ENCODE measurements around the gene CACNB4.
"Not testable (repeated sequence)": the region's sequence is repeated elsewhere in the genome, so short reads cannot be mapped to it uniquely, and the experiment has no call there.

Gene CACNB4

DNA sequence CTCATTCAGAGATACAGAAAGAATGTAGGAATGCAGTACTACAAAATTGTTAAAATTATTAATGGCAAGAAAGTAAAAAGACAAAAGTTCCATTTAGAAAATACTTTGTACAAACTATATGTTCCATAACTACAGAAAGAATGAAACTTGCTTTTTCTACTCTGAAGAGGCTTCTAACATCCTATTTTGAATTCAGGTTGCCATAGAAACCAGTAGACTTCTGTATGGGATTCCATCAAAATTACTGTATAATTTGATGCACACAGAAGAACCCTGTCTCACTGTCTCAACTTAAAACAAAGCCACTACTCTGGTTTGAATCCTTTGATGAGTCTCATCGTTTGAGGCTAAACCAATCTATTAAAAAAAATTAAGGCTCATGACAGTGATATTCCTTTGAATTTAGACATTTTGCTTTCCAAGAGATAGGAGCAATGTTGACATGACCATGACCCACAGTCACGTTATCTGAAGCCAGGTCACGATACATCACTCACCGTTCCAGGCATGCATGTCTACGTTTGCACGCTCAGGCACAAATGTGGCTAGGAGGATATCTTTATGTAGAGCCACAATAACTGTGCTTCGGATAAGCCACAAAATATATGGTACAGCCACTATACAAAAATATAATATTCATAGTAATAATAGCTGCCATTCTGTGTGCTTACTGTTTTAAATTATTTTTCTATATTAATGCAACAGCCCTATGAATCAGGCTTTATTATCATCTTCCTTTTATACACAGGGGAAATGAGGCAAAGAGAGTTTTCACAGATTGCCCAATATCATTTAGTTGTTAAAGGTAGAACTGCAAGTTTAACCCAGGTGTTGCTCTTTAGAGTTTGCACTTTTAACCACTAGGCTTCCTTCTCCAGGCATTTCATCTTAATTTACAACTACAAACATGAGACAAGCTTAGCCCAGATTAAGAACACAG lies 82.4 kb downstream of the CACNB4 start:
- DNase-seq: no peak

DNA sequence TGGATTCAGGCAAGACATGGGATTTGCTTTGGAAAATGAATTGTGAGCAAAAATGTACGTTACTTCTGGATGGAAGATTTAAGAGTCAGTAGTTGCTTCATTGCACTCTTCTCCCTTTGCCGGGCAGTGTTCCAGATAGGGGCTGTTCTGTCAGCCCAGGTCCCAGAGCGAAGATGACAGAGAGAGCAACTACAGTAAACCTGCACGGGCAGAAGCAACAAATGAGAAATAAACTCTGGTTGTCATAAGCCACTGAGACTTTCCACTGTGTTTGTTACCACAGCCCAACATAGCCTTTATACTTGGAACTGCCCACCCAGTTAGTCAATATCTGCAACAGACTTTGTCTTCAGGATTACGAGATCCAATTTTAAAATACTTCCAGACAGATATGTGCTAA lies 83.3 kb downstream of the CACNB4 start:
- no peak for DNase-seq

GRCh38 chr2:152012697-152013096 lies 86.1 kb downstream of the CACNB4 start:
- no peak for DNase-seq

- DNase-seq: no peak
Measured at GRCh38 chr2:152011724-152012123, 87.1 kb downstream of the CACNB4 start.

DNA sequence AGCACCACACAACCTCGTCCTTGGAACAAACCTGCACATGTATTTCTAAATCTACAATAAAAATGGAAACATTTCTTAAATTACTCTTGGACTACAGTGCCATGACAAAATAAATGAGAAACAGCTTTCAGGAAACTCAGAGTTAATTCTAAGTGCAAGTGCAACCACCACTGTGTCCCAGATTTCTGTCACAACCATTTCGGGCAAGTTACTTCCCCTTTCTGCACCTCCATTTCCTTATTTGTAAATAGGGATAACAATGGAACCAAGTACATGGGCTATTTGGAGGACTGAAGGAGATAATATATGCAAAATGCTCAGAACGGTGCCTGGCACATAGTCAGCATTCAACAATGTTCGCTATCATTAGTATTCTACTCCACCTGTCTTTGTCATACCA lies 93.2 kb downstream of the CACNB4 start:
- no peak for DNase-seq

- not testable (repeated sequence) for DNase-seq
Measured at GRCh38 chr2:152003283-152003682, 95.6 kb downstream of the CACNB4 start.

DNA sequence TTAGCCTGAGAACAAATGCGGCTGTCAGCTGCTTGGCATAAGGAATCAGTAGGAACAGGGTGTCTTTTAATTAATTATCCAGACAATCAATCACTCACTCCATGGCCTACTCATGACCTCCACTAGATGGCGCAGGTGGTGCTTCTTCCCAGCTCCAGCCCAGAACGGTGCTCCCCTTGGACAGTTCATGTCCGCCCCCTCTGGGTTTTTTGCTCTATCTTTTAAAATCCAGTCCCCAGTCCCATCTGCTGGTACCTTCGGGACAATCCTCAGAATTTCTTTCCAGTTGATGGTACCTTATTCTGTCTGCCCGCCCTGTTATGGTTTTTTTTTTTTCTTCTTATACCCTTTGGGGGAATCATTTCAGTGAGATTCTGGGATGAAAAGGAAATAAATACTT lies 99.8 kb downstream of the CACNB4 start:
- peak; percentile 75 for DNase-seq

DNA sequence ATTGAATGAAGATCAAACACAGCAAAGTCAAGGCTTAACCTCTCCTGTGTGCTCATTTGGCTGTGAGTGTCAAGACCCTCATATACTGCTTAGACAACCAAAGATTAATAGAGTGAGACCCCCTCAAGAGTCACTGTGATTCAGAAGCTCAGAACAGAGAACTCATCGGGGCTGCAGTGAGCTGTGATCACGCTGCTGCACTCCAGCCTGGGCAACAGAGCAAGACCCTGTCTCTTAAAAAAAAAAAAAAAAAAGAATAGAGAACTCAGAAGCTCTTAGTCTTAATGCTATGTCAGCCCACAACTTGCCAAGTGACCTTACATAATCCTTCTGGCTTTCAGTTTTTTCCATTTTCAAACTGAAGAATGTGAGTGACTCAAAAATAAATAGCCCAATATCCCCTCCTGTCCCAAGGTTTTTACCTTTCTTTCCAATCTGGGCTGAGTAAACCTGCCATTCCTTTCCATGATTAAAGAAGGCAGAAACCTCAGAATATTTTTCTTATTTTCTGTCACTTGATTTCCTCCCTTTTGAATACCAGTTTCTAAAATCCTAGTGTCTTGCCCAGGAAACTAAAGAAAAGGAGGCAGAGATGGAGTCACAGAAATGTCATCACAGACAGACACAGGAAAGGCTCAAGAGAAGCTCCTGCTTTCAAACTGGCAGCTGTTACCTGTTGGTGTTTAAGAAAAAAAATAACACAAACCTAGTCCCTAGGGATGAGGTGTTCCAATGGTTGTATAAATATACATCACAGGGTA lies 102.4 kb downstream of the CACNB4 start:
- DNase-seq: no peak

- DNase-seq: no peak
Measured at GRCh38 chr2:151995161-151995557, 103.7 kb downstream of the CACNB4 start.

- not testable (repeated sequence) for DNase-seq
Measured at GRCh38 chr2:151994178-151994577, 104.7 kb downstream of the CACNB4 start.

DNA sequence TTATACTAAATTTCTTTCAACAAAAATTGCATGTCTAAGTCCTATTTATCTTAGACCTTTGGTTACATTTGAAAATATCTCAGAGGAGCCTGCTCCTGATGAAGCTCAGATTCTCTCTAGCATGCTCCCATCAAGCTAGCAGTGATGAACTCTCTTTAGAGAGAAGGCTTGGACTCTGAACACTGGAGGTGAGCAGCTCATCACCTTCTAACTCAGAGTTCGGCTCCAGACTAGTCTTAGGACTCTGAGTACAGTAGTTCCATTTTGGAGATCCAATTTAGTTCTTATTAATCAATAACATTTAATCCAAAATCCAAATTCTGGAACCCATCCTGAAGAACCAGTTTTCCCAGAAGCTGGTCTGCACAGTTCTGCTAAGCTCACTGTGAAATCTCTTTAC lies 107.8 kb downstream of the CACNB4 start:
- DNase-seq: no peak

GRCh38 chr2:151989378-151989777 lies 109.5 kb downstream of the CACNB4 start:
- no peak for DNase-seq

GRCh38 chr2:151987484-151987883 lies 111.4 kb downstream of the CACNB4 start:
- DNase-seq: no peak

DNA sequence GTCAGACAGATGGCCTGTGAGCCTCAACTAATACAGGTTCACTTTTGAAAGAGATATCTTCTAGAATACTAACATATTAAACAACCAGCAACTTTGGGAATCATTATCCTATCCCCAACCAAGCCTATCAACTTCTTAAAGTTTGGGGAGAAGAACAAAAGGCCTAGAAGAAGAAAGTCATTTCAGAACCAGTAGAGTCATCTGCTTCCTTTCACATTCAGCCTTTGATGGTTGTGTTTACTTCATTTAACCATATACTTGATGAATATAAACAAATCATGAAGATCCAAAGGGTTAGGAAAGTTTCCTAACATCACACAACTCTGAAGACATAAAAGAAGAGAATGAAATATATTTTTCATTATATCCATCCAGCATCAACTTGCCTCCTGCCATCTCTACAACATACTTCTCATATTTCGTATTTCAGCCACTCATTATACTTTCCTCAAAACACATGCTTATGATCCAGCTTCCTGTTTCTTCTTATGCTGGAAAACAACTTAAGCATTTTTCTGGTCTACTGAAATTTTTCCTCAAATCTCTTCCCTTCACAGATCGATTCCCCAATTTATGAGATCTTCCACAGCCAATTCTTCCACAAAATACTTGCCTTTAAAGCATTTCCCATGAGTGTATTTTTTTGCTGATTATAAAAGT lies 114.3 kb downstream of the CACNB4 start:
- DNase-seq: no peak

GRCh38 chr2:151983221-151983620 lies 115.6 kb downstream of the CACNB4 start:
- DNase-seq: no peak

DNA sequence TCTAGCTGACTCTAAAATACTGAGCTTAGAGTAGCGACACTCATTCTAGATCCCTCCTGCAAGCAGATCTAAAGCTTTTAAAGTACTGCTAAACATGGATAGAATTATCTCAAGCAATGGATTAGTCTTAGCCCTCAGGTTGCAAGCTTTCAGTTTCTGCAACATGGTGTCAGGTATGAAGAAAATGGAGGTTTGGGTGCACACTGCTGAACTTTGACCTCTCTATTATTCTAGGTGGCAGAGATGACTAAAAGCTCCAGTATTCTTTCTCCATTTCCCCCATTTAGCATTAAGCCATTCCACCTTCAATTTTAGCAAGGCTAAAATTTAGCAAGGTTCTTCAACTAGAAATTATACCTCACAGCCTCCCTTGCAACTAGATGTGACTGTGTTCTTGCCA lies 117.0 kb downstream of the CACNB4 start:
- no peak for DNase-seq

- no peak for DNase-seq
Measured at GRCh38 chr2:151979694-151980093, 119.2 kb downstream of the CACNB4 start.

- DNase-seq: no peak
Measured at GRCh38 chr2:151978709-151979108, 120.1 kb downstream of the CACNB4 start.

DNA sequence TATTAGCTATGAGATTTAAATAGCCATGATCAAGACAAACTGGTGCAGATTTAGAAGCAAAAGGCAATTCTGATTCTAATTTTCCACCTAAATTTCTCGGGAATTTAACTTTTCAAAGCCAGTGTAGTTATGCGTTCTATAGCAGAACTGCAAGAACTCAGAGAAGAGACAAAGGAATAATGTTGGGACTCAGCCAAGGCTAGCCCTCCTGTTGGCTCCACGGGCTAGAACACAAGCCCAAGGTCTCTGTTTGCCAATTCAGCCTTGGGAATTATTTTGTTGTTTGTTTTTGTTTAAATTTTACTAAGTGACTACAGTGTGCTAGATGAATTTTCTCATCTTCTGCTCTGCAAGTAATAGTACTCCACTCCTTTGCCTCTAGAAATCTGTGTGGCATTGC lies 121.2 kb downstream of the CACNB4 start:
- no peak for DNase-seq

- DNase-seq: no peak
Measured at GRCh38 chr2:151976945-151977353, 121.9 kb downstream of the CACNB4 start.

DNA sequence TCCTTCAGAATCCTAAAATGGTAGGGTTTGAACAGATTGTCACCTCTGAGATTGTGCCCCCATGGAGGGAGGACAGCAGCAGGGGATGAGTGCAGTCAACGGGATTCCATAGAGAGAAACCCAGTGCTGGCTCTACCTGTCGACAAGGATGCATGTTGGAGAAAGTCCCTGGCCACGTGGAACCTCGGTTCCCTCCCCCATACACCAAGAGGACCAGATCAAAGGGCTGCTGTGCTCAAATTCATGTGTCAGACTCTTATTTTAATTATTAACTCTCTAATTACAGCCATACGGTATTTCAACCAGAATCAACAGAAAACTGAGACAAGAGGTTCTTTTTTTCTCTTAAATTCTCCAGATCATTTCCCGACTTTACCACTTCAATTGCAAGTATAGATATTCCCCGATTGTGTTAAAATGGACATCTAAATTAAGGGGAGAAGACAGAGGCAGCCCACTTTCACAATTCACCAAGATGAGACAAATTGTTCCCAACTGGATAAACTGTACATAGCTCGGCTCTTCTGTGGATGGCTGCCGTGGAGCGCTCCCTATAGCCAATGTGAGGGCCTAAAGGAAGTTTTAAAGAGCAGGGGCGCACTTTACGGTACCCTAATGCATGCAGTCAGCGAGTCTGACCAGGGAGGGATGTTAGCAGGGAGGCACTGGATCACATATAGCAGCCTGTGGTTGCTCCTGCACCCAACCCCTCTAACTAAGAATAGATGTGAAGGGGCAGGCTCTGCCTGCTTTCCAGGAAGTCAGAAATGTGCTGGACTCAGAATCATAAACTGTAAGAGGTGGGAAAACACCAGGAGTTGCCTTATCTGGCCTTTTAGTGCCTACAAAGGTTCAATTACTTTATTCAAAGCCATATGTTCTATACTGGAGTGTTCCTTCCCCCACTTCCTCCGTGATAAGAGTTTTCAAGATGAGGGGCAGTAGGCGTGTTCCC lies 123.1 kb downstream of the CACNB4 start:
- no peak for DNase-seq

GRCh38 chr2:151974988-151975387 lies 123.9 kb downstream of the CACNB4 start:
- no peak for DNase-seq

DNA sequence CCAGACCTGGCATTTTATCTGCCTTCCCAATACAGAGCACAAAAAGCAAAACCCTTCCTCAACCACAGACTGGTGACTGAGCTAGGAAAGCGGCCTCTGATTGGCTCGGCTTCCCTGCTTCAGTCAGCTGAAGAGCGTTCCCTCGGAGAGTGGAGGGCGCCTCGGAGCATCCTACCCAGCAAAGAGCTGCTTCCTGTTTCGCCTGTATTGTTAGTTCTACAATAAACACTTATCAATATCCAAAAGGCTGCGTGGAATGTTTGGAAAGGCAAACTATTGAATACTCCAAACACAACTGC lies 125.0 kb downstream of the CACNB4 start:
- no peak for DNase-seq
